ENCODE results near the gene PINLYP.

Gene PINLYP

DNA sequence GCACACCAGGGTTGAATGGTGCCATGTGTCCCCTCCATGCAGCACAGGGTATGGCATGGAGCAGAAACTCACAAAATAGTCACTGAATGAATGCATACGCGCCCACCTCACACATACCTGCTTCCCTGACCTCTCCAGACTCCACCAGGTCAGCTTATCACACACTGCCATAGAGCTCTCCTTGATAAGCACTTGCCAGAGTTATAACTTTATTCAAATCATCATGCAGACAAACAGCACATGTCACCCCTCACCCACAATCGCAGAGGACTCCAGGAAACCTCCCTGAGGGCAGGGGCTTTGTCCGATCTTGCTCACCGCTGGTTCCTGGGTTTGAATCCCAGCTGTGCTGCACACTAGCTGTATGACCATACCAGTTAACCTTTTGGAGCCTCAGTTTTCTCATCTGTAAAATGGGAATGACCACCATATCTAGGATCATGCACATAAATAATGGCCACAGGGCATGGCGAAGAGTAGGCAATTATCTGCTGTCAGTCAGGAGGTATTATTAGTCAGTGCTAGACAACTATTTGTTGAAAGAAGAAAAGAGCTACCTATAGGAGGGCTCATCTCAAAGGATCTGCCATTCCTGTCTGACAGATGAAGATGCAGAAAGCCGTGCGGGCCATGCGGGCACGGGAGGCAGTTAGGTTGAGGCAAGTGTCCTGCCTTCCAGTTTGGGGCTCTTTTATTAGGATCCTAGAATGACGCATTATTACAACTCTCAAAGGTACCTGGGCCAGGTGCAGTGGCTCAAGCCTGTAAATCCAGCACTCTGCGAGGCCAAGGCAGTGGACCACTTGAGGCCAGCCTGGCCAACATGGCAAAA is 14.2 kb upstream of the PINLYP start:
- DNase-seq (ENCODE audit: insufficient read length, low spot score) = no peak
- no peak for FAIRE-seq
- TF ChIP-seq, protein P1, sequence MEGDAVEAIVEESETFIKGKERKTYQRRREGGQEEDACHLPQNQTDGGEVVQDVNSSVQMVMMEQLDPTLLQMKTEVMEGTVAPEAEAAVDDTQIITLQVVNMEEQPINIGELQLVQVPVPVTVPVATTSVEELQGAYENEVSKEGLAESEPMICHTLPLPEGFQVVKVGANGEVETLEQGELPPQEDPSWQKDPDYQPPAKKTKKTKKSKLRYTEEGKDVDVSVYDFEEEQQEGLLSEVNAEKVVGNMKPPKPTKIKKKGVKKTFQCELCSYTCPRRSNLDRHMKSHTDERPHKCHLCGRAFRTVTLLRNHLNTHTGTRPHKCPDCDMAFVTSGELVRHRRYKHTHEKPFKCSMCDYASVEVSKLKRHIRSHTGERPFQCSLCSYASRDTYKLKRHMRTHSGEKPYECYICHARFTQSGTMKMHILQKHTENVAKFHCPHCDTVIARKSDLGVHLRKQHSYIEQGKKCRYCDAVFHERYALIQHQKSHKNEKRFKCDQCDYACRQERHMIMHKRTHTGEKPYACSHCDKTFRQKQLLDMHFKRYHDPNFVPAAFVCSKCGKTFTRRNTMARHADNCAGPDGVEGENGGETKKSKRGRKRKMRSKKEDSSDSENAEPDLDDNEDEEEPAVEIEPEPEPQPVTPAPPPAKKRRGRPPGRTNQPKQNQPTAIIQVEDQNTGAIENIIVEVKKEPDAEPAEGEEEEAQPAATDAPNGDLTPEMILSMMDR (IDR thresholded peaks at IDR 0.05; ENCODE audit: insufficient read depth, missing control alignments) = no peak

DNA sequence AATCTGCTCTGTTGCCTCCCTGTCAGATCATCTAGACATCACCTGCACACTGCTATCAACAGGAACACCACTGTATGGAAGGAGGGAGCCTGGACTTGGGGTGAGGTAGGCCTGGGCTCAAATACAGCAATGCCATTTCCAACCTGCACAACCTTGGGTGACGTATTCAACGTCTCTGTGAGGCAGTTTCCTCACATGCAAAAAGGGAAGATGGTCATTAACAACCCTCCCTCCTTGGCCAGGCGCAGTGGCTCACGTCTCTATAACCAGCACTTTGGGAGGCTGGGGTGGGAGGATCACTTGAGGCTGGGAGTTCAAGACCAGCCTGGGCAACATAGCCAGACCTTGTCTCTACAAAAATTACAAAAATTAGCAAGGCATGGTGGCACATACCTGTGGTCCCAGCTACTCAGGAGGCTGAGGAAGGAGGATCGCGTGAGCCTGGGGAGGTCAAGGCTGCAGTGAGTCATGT is 13.3 kb upstream of the PINLYP start:
- FAIRE-seq (no peak), DNase-seq (ENCODE audit: insufficient read length, low spot score) (no peak)
- TF ChIP-seq, protein P1 (IDR thresholded peaks at IDR 0.05; ENCODE audit: insufficient read depth, missing control alignments) = no peak

DNA sequence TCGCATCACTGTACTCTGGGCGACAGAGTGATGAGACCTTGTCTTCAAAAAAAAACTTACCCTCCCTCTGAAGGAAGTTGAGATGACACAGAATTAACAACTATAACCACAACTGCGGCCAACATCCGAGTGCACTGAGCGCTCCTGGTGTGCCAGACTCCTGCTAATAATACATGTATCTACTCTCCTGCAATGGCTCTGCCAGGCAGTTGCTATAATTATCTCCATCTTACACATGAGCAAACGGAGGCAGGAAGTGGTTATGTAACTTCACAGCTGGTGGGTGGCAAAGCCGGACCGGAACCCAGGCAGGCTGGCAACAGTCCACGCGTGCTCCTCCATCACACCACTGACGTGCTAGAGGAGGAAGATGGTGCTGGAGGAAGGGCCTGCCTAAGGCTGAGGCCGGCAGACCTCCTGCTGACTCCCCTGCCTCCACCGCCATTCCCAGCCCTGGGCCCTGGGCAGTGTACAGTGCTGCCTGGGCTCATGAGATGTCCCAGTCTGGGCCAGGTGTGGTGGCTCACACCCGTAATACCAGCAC is 12.8 kb upstream of the PINLYP start:
- DNase-seq (ENCODE audit: insufficient read length, low spot score) (no peak), FAIRE-seq (no peak)
- TF ChIP-seq, protein P1 (IDR thresholded peaks at IDR 0.05; ENCODE audit: insufficient read depth, missing control alignments) = no peak

DNA sequence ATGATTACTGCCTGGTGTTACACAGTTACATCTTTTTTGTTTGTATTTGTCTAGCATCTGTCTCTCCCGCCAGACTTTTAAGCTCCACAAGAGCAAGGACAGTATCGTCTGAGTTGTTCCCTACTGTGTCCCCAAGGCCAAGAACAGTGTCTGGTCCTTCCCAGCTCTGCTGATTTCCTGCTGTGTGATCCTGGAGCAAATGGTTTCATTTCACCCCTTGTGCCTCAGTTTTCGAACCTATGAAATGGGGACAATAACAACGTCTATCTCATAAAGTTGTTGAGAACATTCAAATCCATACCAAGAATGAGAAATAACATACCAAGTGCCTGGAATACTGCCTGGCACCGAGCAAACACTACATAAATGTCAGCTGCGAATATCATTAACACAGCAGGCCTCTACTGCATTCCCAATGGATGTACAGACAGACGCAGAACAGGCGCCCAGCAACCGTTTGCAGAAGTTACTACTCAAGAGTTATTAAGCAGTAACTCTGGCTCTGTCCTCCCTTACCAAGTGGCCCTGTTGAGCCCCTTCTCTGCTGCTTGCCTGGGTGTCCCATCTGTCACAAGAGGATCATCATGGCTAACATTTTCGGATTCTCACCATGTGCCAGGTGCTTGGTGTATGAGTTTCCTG is 11.7 kb upstream of the PINLYP start:
- DNase-seq (ENCODE audit: insufficient read length, low spot score) = no peak
- no peak for FAIRE-seq
- TF ChIP-seq, protein P1 (IDR thresholded peaks at IDR 0.05; ENCODE audit: insufficient read depth, missing control alignments) = no peak

DNA sequence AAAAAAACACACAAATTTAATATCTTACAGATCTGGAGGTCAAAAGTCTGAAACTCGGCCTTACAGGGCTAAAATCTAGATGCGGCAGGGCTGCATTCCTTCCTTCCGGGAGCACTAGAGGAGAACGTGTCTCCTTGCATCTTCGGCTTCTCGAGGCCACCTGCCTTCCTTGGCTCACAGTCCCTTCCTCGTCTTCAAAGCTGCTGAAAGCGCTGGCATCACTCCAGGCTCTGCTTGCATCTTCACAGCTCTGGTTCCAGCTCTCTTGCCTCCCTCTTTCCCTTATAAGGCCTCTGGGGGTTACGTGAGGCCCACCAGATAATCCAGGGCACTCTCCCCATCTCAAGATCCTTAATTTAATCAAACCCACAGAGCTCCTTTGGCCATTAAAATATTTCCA is 10.8 kb upstream of the PINLYP start:
- TF ChIP-seq, protein P1 (IDR thresholded peaks at IDR 0.05; ENCODE audit: insufficient read depth, missing control alignments) = no peak
- DNase-seq (ENCODE audit: insufficient read length, low spot score) = no peak
- FAIRE-seq = no peak

DNA sequence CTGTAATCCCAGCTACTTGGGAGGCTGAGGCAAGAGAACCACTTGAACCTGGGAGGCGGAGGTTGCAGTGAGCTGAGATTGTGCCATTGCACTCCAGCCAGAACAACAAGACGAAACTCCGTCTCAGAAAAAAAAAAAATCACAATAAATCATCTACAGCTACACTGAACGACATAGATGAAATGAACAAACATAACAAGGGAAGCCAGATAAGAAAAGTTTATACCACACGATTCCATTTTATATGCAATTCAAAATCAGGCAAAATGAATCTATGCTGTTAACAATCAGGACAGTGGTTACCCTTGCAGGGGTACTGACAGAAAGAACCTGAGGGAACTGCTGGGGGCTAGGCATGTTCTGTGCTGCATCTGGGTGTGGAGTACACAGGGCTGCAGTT is 5.9 kb upstream of the PINLYP start:
- TF ChIP-seq, protein P1 (IDR thresholded peaks at IDR 0.05; ENCODE audit: insufficient read depth, missing control alignments) = no peak
- DNase-seq (ENCODE audit: insufficient read length, low spot score) = no peak
- no peak for FAIRE-seq
